Measurements from ENCODE around the gene XYLT2.
A peak's percentile ranks its signal among the peaks of the same experiment; 100 is the strongest.

DNA sequence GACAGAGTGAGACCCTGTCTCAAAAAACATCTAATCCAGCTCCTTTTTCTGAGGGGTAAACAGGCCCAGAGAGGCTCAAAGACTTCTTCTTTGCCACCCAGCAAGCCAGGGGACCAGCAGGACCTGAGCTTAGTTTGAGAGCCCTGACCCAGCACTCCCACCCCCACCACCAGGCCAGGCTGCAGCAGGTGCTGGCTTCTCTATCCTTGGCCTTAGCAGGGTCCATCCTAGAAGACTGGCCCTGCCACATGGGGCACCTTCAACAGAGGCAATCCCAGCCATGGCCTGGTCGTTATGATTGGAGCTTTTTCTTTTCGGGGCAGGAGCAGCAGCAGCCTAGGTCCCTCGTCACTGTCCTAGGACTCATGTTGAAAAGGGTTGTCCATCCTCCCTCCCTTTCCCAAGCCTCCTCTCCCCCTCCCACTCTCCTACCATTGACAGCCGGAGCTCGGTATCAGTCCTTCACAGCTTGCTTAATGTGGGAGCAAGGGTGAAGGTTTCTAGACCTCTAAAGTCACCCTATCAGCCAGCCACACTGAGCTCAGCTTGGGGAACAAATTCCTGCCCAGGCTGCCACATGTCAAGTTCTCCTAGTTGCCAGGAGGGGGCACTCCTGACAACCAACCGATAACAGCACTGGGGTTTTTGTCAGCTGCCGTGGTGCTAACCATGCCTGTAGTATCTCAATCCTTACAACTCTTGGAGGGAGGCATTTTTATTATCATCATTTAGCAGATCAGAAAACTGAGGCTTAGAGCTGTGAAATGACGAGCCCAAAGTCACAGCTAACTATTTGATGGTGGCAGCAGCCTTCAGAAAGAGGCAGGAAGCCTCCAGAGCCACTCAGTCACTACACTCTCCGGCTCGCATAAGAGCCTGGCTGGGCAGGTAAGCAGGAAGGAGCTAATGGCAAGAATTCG, 15.9 kb downstream of the XYLT2 start:
- TF ChIP-seq POLR2AphosphoS5 (IDR thresholded peaks at IDR 0.05; ENCODE audit: low read depth, low read length) (no peak), TAF1 (IDR thresholded peaks at IDR 0.05; ENCODE audit: low read depth, low read length) (no peak), POLR2A (IDR thresholded peaks at IDR 0.05; ENCODE audit: low read depth, low read length) (no peak), PAX5 (IDR thresholded peaks at IDR 0.05; ENCODE audit: insufficient read depth, low read length, severe bottlenecking) (no peak), POU2F2 (IDR thresholded peaks at IDR 0.05; ENCODE audit: low read depth, low read length) (0 out of 2 replicates have a peak, but pooled peaks have one; percentile 8)

All from GM12891 (cell line).